ENCODE measurements around the gene TXLNA. TPM values are rescaled to one million over a fixed set of nuclear protein-coding genes. Genes with fewer than 3 reads are reported as not detected.

Gene TXLNA
- total RNA-seq, 4 donors from 2014 or later: 27.1 to 46.2 (median 31.0) TPM

GRCh38 chr1:32215629-32216480 lies 36.4 kb downstream of the TXLNA start:
- DNase-seq: peak; percentile 54 to 84 (median 71)
- H3K9me3 ChIP-seq: no peaks in the 10 kb centered on the region
- H3K36me3 ChIP-seq: peaks cover 0 to 18% (median 0%) of the 10 kb centered on the region in 3 donors

GRCh38 chr1:32216566-32216965 lies 37.1 kb downstream of the TXLNA start:
- H3K4me1 ChIP-seq: peaks cover 0 to 23% (median 0%) of the 10 kb centered on the region in 4 donors
- peak overlapping the region in 3 of 4 donors; percentile 28 to 68 (median 46) for H3K27ac ChIP-seq
- H3K9me3 ChIP-seq: no peaks in the 10 kb centered on the region
- no peaks in the 10 kb centered on the region for H3K27me3 ChIP-seq
- H3K36me3 ChIP-seq: peaks cover 0 to 18% (median 0%) of the 10 kb centered on the region in 3 donors
- no peak for TF ChIP-seq CTCF (IDR thresholded peaks at IDR 0.05)
- no peak for TF ChIP-seq POLR2A (IDR thresholded peaks at IDR 0.05)
- DNase-seq: no peak
- H3K4me3 ChIP-seq: no peak overlapping the region

More at GRCh38 chr1:32215629-32216480, 36.4 kb downstream of the TXLNA start:
- no peak overlapping the region for H3K4me3 ChIP-seq
- peaks cover 0 to 16% (median 0%) of the 10 kb centered on the region in 4 donors for H3K4me1 ChIP-seq
- H3K27ac ChIP-seq: peak overlapping the region in 3 of 4 donors; percentile 47 to 68 (median 57)
- no peaks in the 10 kb centered on the region for H3K27me3 ChIP-seq
- TF ChIP-seq POLR2A (IDR thresholded peaks at IDR 0.05) (no peak), CTCF (IDR thresholded peaks at IDR 0.05) (peak; percentile 56 to 84 (median 72))

DNA sequence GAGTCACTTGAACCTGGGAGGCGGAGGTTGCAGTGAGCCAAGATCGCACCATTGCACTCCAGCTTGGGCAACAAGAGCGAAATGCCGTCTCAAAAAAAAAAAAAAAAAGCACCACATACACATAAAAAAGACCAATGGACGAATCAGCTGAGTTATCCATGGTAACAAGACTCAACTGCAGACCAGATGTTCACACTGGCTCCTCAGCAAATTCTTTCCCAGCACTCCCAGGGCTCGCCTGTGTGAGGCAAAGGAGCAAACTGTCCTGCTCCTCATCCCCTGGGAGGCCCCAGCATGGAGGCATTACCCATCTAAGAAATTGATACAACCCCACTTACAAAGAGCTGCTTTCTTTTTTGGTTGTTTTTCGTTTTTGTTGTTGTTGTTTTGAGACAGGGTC lies 39.5 kb downstream of the TXLNA start:
- H3K4me3 ChIP-seq: no peak overlapping the region
- no peak overlapping the region for H3K27ac ChIP-seq
- TF ChIP-seq CTCF (IDR thresholded peaks at IDR 0.05) (no peak), POLR2A (IDR thresholded peaks at IDR 0.05) (no peak)
- no peaks in the 10 kb centered on the region for H3K9me3 ChIP-seq
- DNase-seq: no peak
- H3K36me3 ChIP-seq: peaks cover 0 to 23% (median 0%) of the 10 kb centered on the region in 3 donors
- H3K27me3 ChIP-seq: no peaks in the 10 kb centered on the region
- peaks cover 0 to 36% (median 12%) of the 10 kb centered on the region in 4 donors for H3K4me1 ChIP-seq

- Histone ChIP-seq H3K9me3 (no peaks in the 10 kb centered on the region), H3K4me1 (peaks cover 0 to 26% (median 12%) of the 10 kb centered on the region in 4 donors), H3K4me3 (peak overlapping the region; percentile 73 to 95 (median 88)), H3K27ac (peak overlapping the region; percentile 11 to 91 (median 86)), H3K27me3 (no peaks in the 10 kb centered on the region), H3K36me3 (peaks cover 0 to 32% (median 0%) of the 10 kb centered on the region in 3 donors)
- DNase-seq: no peak
- TF ChIP-seq POLR2A (IDR thresholded peaks at IDR 0.05) (no peak), CTCF (IDR thresholded peaks at IDR 0.05) (no peak)
These were observed 41.5 kb downstream of the TXLNA start for GRCh38 chr1:32220746-32221580.

- H3K4me3 ChIP-seq: peak overlapping the region; percentile 73 to 95 (median 88)
- H3K36me3 ChIP-seq: peaks cover 0 to 38% (median 0%) of the 10 kb centered on the region in 3 donors
- peaks cover 0 to 23% (median 12%) of the 10 kb centered on the region in 4 donors for H3K4me1 ChIP-seq
- peak overlapping the region; percentile 83 to 91 (median 90) for H3K27ac ChIP-seq
- DNase-seq: no peak
- H3K9me3 ChIP-seq: no peaks in the 10 kb centered on the region
- TF ChIP-seq POLR2A (IDR thresholded peaks at IDR 0.05) (no peak), CTCF (IDR thresholded peaks at IDR 0.05) (no peak)
- no peaks in the 10 kb centered on the region for H3K27me3 ChIP-seq
These were observed 42.1 kb downstream of the TXLNA start for GRCh38 chr1:32221581-32221979.
